ENCODE measurements around the gene ERN1. TPM values are rescaled to one million over a fixed set of nuclear protein-coding genes. Genes with fewer than 3 reads are reported as not detected.

ERN1 gene
- total RNA-seq, 1 donor from 2014 or later: 9.9 TPM

GRCh38 chr17:64006361-64007088 lies 123.4 kb downstream of the ERN1 start:
- DNase-seq (ENCODE audit: low read depth, low spot score): peak; percentile 95

GRCh38 chr17:64005734-64006167 lies 124.2 kb downstream of the ERN1 start:
- DNase-seq (ENCODE audit: low read depth, low spot score): no peak

GRCh38 chr17:64004903-64005733 lies 124.8 kb downstream of the ERN1 start:
- DNase-seq (ENCODE audit: low read depth, low spot score): no peak

GRCh38 chr17:64004218-64004770 lies 125.7 kb downstream of the ERN1 start:
- no peak for DNase-seq (ENCODE audit: low read depth, low spot score)

GRCh38 chr17:64003526-64004121 lies 126.3 kb downstream of the ERN1 start:
- DNase-seq (ENCODE audit: low read depth, low spot score): no peak

- DNase-seq (ENCODE audit: low read depth, low spot score): no peak
Measured at GRCh38 chr17:64002658-64003525, 127.1 kb downstream of the ERN1 start.

- DNase-seq (ENCODE audit: low read depth, low spot score): no peak
Measured at GRCh38 chr17:64001763-64002529, 128.0 kb downstream of the ERN1 start.

GRCh38 chr17:64001091-64001579 lies 128.8 kb downstream of the ERN1 start:
- DNase-seq (ENCODE audit: low read depth, low spot score): no peak

- DNase-seq (ENCODE audit: low read depth, low spot score): no peak
Measured at GRCh38 chr17:63999680-64000531, 130.0 kb downstream of the ERN1 start.

- no peak for DNase-seq (ENCODE audit: low read depth, low spot score)
Measured at GRCh38 chr17:63998721-63999679, 130.9 kb downstream of the ERN1 start.

GRCh38 chr17:63998050-63998720 lies 131.8 kb downstream of the ERN1 start, which contains the start of gene PRR29:
Gene PRR29 (plus strand): TSS chr17:63998351. CDS start chr17:63998365, 14 bp downstream.
- DNase-seq (ENCODE audit: low read depth, low spot score): no peak

GRCh38 chr17:63997341-63998048 lies 132.4 kb downstream of the ERN1 start:
- no peak for DNase-seq (ENCODE audit: low read depth, low spot score)

- no peak for DNase-seq (ENCODE audit: low read depth, low spot score)
Measured at GRCh38 chr17:63996430-63997182, 133.3 kb downstream of the ERN1 start.

GRCh38 chr17:63995626-63996025 lies 134.3 kb downstream of the ERN1 start:
- no peak for DNase-seq (ENCODE audit: low read depth, low spot score)

- DNase-seq (ENCODE audit: low read depth, low spot score): no peak
Measured at GRCh38 chr17:63993368-63993985, 136.5 kb downstream of the ERN1 start.

Measured in pulmonary artery endothelial cell (primary cell).